Activated naive CD8-positive, alpha-beta T cell treated with anti-CD3 and anti-CD28 coated beads, Interleukin-2, amount 10 ng/mL, durations not matched to agents 7 days and 5 days (primary cell): ENCODE data around the gene PLK2. TPM values are rescaled to one million over a fixed set of nuclear protein-coding genes. Genes with fewer than 3 reads are reported as not detected.

Source experiments
- ATAC-seq: fragments of 150-1000 bp; cut with Tn5 transposase; one replicate; pipeline ENCODE4 v1.10.0; 2021; ENCODE audit warnings: low read depth, moderate library complexity
- POLR2A ChIA-PET: fragments of 350-600 bp; sonication (Branson Sonifier 250); formaldehyde crosslinking; loops from one replicate; lab custom pipeline; 2021; ENCODE audit warnings: antibody characterized with exemption; lab: Charles Lee
- DNase-seq: peaks from one replicate; pipeline ENCODE4 v3.0.0; 2021
- H3K27ac Mint-ChIP-seq: one replicate; pipeline ENCODE4 v1.8.0; 2022; ENCODE audit warnings: mild to moderate bottlenecking, mixed read lengths
- H3K27me3 Mint-ChIP-seq: one replicate; pipeline ENCODE4 v1.8.0; 2022; ENCODE audit warnings: mild to moderate bottlenecking, moderate library complexity, mixed read lengths
- H3K36me3 Mint-ChIP-seq: one replicate; pipeline ENCODE4 v1.8.0; 2021; ENCODE audit warnings: mild to moderate bottlenecking, mixed read lengths
- H3K4me1 Mint-ChIP-seq: one replicate; pipeline ENCODE4 v1.8.0; 2021; ENCODE audit warnings: mixed read lengths
- H3K4me3 Mint-ChIP-seq: one replicate; pipeline ENCODE4 v1.8.0; 2022; ENCODE audit warnings: mild to moderate bottlenecking, moderate library complexity, mixed read lengths
- H3K9me3 Mint-ChIP-seq: one replicate; pipeline ENCODE4 v1.8.0; 2021; ENCODE audit warnings: mixed read lengths
- total RNA-seq, 2 experiments: library from RNA; stranded (reverse); gene quantifications; one replicate each; pipeline ENCODE4 v1.2.3, GENCODE V29; 2021

PLK2 gene
- total RNA-seq, 2 experiments from 2014 or later: 3.8 to 4.4 TPM

DNA sequence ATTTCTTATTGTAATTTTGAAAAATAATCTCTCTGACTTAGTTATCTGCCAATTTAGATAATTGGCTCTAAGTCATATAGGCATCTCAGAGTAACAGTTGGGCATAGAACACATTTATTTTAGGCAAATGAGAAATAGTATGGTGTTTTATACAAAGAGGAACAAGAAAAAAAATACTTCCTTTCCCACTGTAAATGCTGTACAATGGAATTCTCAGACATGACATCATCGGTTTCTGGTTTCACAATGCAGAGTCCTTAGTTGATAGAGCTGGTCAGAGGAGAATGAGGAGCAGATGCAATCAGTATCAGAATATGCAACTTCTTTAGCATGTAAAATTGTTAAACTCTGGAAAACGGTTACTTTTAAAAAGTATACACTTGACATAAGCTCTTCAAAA is 49.4 kb downstream of the PLK2 start:
- no peak for DNase-seq
- no peaks in the 10 kb centered on the region for H3K36me3 Mint-ChIP-seq
- peaks cover 10% of the 10 kb centered on the region for H3K27me3 Mint-ChIP-seq
- H3K27ac Mint-ChIP-seq: no peak overlapping the region
- ATAC-seq: no peak
- H3K4me3 Mint-ChIP-seq: no peak overlapping the region
- H3K9me3 Mint-ChIP-seq: no peaks in the 10 kb centered on the region
- no peaks in the 10 kb centered on the region for H3K4me1 Mint-ChIP-seq
- POLR2A ChIA-PET: no interaction called here

GRCh38 chr5:58407042-58407719 is 52.7 kb downstream of the PLK2 start:
- POLR2A ChIA-PET: no interaction called here

GRCh38 chr5:58406394-58406793 is 53.5 kb downstream of the PLK2 start:
- Mint-ChIP-seq H3K27me3 (peaks cover 6% of the 10 kb centered on the region), H3K9me3 (no peaks in the 10 kb centered on the region), H3K36me3 (no peaks in the 10 kb centered on the region), H3K4me1 (no peaks in the 10 kb centered on the region), H3K27ac (no peak overlapping the region), H3K4me3 (no peak overlapping the region)
- DNase-seq (no peak), ATAC-seq (no peak)
- POLR2A ChIA-PET: no interaction called here

More at GRCh38 chr5:58407042-58407719, 52.7 kb downstream of the PLK2 start:
- H3K4me3 Mint-ChIP-seq: no peak overlapping the region
- ATAC-seq (no peak), DNase-seq (no peak)
- no peaks in the 10 kb centered on the region for H3K4me1 Mint-ChIP-seq
- H3K27ac Mint-ChIP-seq: no peak overlapping the region
- H3K27me3 Mint-ChIP-seq: peaks cover 6% of the 10 kb centered on the region
- no peaks in the 10 kb centered on the region for H3K36me3 Mint-ChIP-seq
- H3K9me3 Mint-ChIP-seq: no peaks in the 10 kb centered on the region

- H3K4me3 Mint-ChIP-seq: no peak overlapping the region
- H3K27me3 Mint-ChIP-seq: peaks cover 6% of the 10 kb centered on the region
- POLR2A ChIA-PET: no interaction called here
- DNase-seq (no peak), ATAC-seq (no peak)
- H3K4me1 Mint-ChIP-seq: no peaks in the 10 kb centered on the region
- no peak overlapping the region for H3K27ac Mint-ChIP-seq
- no peaks in the 10 kb centered on the region for H3K9me3 Mint-ChIP-seq
- no peaks in the 10 kb centered on the region for H3K36me3 Mint-ChIP-seq
Observed at GRCh38 chr5:58405175-58405574, 54.7 kb downstream of the PLK2 start.

- ATAC-seq: no peak
- Mint-ChIP-seq H3K27ac (no peak overlapping the region), H3K4me3 (no peak overlapping the region), H3K4me1 (no peaks in the 10 kb centered on the region), H3K27me3 (peaks cover 6% of the 10 kb centered on the region), H3K9me3 (no peaks in the 10 kb centered on the region), H3K36me3 (no peaks in the 10 kb centered on the region)
- POLR2A ChIA-PET: no interaction called here
- DNase-seq: no peak
Observed at GRCh38 chr5:58404734-58405133, 55.2 kb downstream of the PLK2 start.

Other genes starting within 250 kb of the PLK2 start
- gene GAPT, start 31.3 kb upstream of the PLK2 start, total RNA-seq: under 1 TPM in 1 of 2 experiments, not detected in 1; 0.57 TPM
- not detected for gene RAB3C, start 123.0 kb upstream of the PLK2 start, total RNA-seq